Nephron progenitor cell (in vitro differentiated cells): ENCODE measurements around the gene GABRP.
"Not testable (repeated sequence)": the region's sequence is repeated elsewhere in the genome, so short reads cannot be mapped to it uniquely, and the experiment has no call there.

ENCODE experiments used
- DNase-seq: peaks from one replicate; pipeline ENCODE4 v3.0.0; 2021
- H3K27ac Mint-ChIP-seq: 2 replicates; pipeline ENCODE4 v1.8.0; 2021; ENCODE audit warnings: mild to moderate bottlenecking, moderate library complexity, mixed read lengths
- H3K27me3 Mint-ChIP-seq: 2 replicates; pipeline ENCODE4 v1.8.0; 2021; ENCODE audit warnings: mild to moderate bottlenecking, low read depth, mixed read lengths; ENCODE audit not compliant: poor library complexity
- H3K36me3 Mint-ChIP-seq: 2 replicates; pipeline ENCODE4 v1.8.0; 2021; ENCODE audit warnings: low read depth, mixed read lengths
- H3K4me1 Mint-ChIP-seq: 2 replicates; pipeline ENCODE4 v1.8.0; 2021; ENCODE audit warnings: mixed read lengths
- H3K4me3 Mint-ChIP-seq: 2 replicates; pipeline ENCODE4 v1.8.0; 2021; ENCODE audit warnings: mild to moderate bottlenecking, moderate library complexity, mixed read lengths
- H3K9me3 Mint-ChIP-seq: 2 replicates; pipeline ENCODE4 v1.8.0; 2021; ENCODE audit warnings: mild to moderate bottlenecking, moderate library complexity, mixed read lengths
- CTCF ChIP-seq: fragments of 200-600 bp; sonication (generic); IDR thresholded peaks from 2 replicates; pipeline ENCODE4 v1.5.0; 2021; ENCODE audit warnings: antibody characterized with exemption

GABRP gene

GRCh38 chr5:170757182-170757601 lies 26.3 kb upstream of the GABRP start:
- no peak overlapping the region for H3K27ac Mint-ChIP-seq
- no peak for TF ChIP-seq CTCF
- H3K9me3 Mint-ChIP-seq = no peaks in the 10 kb centered on the region
- no peaks in the 10 kb centered on the region for H3K36me3 Mint-ChIP-seq
- DNase-seq = no peak
- no peak overlapping the region for H3K4me3 Mint-ChIP-seq
- peaks cover 31% of the 10 kb centered on the region for H3K4me1 Mint-ChIP-seq
- H3K27me3 Mint-ChIP-seq = peaks cover 11% of the 10 kb centered on the region

GRCh38 chr5:170757669-170758068 lies 25.9 kb upstream of the GABRP start:
- TF ChIP-seq CTCF = no peak
- Mint-ChIP-seq H3K27me3 (peaks cover 11% of the 10 kb centered on the region), H3K27ac (no peak overlapping the region), H3K4me3 (no peak overlapping the region), H3K36me3 (no peaks in the 10 kb centered on the region), H3K4me1 (peaks cover 31% of the 10 kb centered on the region), H3K9me3 (no peaks in the 10 kb centered on the region)
- DNase-seq = no peak

GRCh38 chr5:170758481-170758880 lies 25.0 kb upstream of the GABRP start:
- TF ChIP-seq CTCF = no peak
- H3K36me3 Mint-ChIP-seq = no peaks in the 10 kb centered on the region
- H3K27me3 Mint-ChIP-seq = peaks cover 8% of the 10 kb centered on the region
- H3K4me3 Mint-ChIP-seq = no peak overlapping the region
- H3K27ac Mint-ChIP-seq = no peak overlapping the region
- DNase-seq = no peak
- H3K4me1 Mint-ChIP-seq = peaks cover 31% of the 10 kb centered on the region
- no peaks in the 10 kb centered on the region for H3K9me3 Mint-ChIP-seq

- H3K27ac Mint-ChIP-seq = no peak overlapping the region
- no peaks in the 10 kb centered on the region for H3K9me3 Mint-ChIP-seq
- H3K4me3 Mint-ChIP-seq = no peak overlapping the region
- peaks cover 8% of the 10 kb centered on the region for H3K27me3 Mint-ChIP-seq
- no peak for TF ChIP-seq CTCF
- peaks cover 31% of the 10 kb centered on the region for H3K4me1 Mint-ChIP-seq
- no peaks in the 10 kb centered on the region for H3K36me3 Mint-ChIP-seq
- peak; percentile 29 for DNase-seq
Measured at GRCh38 chr5:170760113-170760512, 23.4 kb upstream of the GABRP start.

- Mint-ChIP-seq H3K4me1 (peaks cover 31% of the 10 kb centered on the region), H3K9me3 (no peaks in the 10 kb centered on the region), H3K36me3 (no peaks in the 10 kb centered on the region), H3K4me3 (no peak overlapping the region), H3K27me3 (peaks cover 8% of the 10 kb centered on the region), H3K27ac (peak overlapping the region; percentile 20)
- no peak for DNase-seq
- no peak for TF ChIP-seq CTCF
Measured at GRCh38 chr5:170761048-170761707, 22.3 kb upstream of the GABRP start.

GRCh38 chr5:170761708-170762066 lies 21.8 kb upstream of the GABRP start:
- Mint-ChIP-seq H3K4me3 (no peak overlapping the region), H3K4me1 (peaks cover 31% of the 10 kb centered on the region), H3K9me3 (no peaks in the 10 kb centered on the region), H3K27ac (no peak overlapping the region), H3K36me3 (no peaks in the 10 kb centered on the region), H3K27me3 (peaks cover 8% of the 10 kb centered on the region)
- no peak for DNase-seq
- TF ChIP-seq CTCF = no peak

- not testable (repeated sequence) for DNase-seq, H3K27ac Mint-ChIP-seq, H3K9me3 Mint-ChIP-seq, H3K27me3 Mint-ChIP-seq, H3K4me3 Mint-ChIP-seq, H3K36me3 Mint-ChIP-seq
- H3K4me1 Mint-ChIP-seq = peaks cover 31% of the 10 kb centered on the region
Measured at GRCh38 chr5:170762298-170762697, 21.2 kb upstream of the GABRP start.

- H3K4me1 Mint-ChIP-seq = peaks cover 27% of the 10 kb centered on the region
- not testable (repeated sequence) for DNase-seq, H3K9me3 Mint-ChIP-seq, H3K4me3 Mint-ChIP-seq, H3K36me3 Mint-ChIP-seq, H3K27me3 Mint-ChIP-seq, H3K27ac Mint-ChIP-seq
Measured at GRCh38 chr5:170765868-170766267, 17.7 kb upstream of the GABRP start.
